ENCODE results near the gene KRTAP4-7. TPM values are rescaled to one million over a fixed set of nuclear protein-coding genes. Genes with fewer than 3 reads are reported as not detected.

The KRTAP4-7 gene
- total RNA-seq, 1 experiment from 2014 or later = not detected

GRCh38 chr17:41131979-41132378 lies 48.0 kb downstream of the KRTAP4-7 start:
- no peak overlapping the region for H3K4me2 ChIP-seq (ENCODE audit: insufficient read depth, insufficient read length, low read length)
- no peak for DNase-seq
- no peak overlapping the region for H2AK5ac ChIP-seq (ENCODE audit: insufficient read length, low read length)
- H2BK15ac ChIP-seq (ENCODE audit: low read depth, low read length) = no peak overlapping the region
- Mint-ChIP-seq H3K27me3 (ENCODE audit: low read depth) (no peaks in the 10 kb centered on the region), H3K4me1 (no peaks in the 10 kb centered on the region), H3K9me3 (peaks cover 0 to 8% of the 10 kb centered on the region in 2 experiments; a peak in 2 of 5 replicates), H3K4me3 (no peak overlapping the region), H3K36me3 (ENCODE audit: insufficient read depth in 1 of 3, low read depth in 3 of 3) (no peaks in the 10 kb centered on the region), H3K27ac (no peak overlapping the region)
- no peak overlapping the region for H2AFZ ChIP-seq (ENCODE audit: low read length)
- TF ChIP-seq CTCF (conservative IDR thresholded peaks at IDR 0.05) = no peak
- no peak overlapping the region for H3K14ac ChIP-seq (ENCODE audit: insufficient read depth, low read length)
- H2BK12ac ChIP-seq (ENCODE audit: insufficient read length, low read depth, low read length) = no peak overlapping the region
- H2BK120ac ChIP-seq (ENCODE audit: low read depth, low read length, poor library complexity, severe bottlenecking) = no peak overlapping the region
- H4K5ac ChIP-seq (ENCODE audit: insufficient read length, low read depth, low read length) = no peak overlapping the region
- H2BK5ac ChIP-seq (ENCODE audit: insufficient read length, low read length) = no peak overlapping the region
- H3K27ac ChIP-seq (ENCODE audit: insufficient read length, low read depth, low read length) = no peak overlapping the region
- H3K27me3 ChIP-seq (ENCODE audit: insufficient read depth, low read length) = no peaks in the 10 kb centered on the region
- H3K9me3 ChIP-seq (ENCODE audit: control insufficient read depth, low read depth, low read length) = no peaks in the 10 kb centered on the region
- H4K91ac ChIP-seq (ENCODE audit: insufficient read length, low read depth, low read length) = no peak overlapping the region
- no peak overlapping the region for H2BK20ac ChIP-seq (ENCODE audit: low read depth, low read length, poor library complexity, severe bottlenecking)
- no peaks in the 10 kb centered on the region for H3K79me2 ChIP-seq (ENCODE audit: insufficient read depth, low read length)
- H4K20me1 ChIP-seq (ENCODE audit: control insufficient read depth, insufficient read depth, insufficient read length) = no peaks in the 10 kb centered on the region
- no peaks in the 10 kb centered on the region for H3K79me1 ChIP-seq (ENCODE audit: insufficient read depth, low read depth, low read length, poor library complexity, severe bottlenecking)
- no peaks in the 10 kb centered on the region for H3K23me2 ChIP-seq (ENCODE audit: insufficient read length, low read depth, low read length, poor library complexity, severe bottlenecking)
- no peak overlapping the region for H3T11ph ChIP-seq (ENCODE audit: low read length)
- H3K4ac ChIP-seq (ENCODE audit: low read depth, low read length) = no peak overlapping the region
- no peak overlapping the region for H3K9ac ChIP-seq (ENCODE audit: extremely low read depth, insufficient read length, low read length)
- no peaks in the 10 kb centered on the region for H3K4me1 ChIP-seq (ENCODE audit: insufficient read depth, low read length)
- no CpG with 5 or more reads among the region's 3 CpGs for WGBS (ENCODE audit: extremely low coverage, insufficient read length, low lambda C conversion rate)
- H3K23ac ChIP-seq (ENCODE audit: insufficient read length, low read depth, low read length) = no peak overlapping the region
- no peak overlapping the region for H3K18ac ChIP-seq (ENCODE audit: insufficient read length, low read depth, low read length)
- H4K8ac ChIP-seq (replicated peaks; ENCODE audit: insufficient read length, low read depth, low read length) = no peak overlapping the region
- no peak overlapping the region for H3K56ac ChIP-seq (ENCODE audit: insufficient read length, low read depth, low read length)
